Activated T-helper 1 cell treated with Interleukin-2 at 50 U/mL for 16 hours (primary cell): ENCODE data around the gene AGAP1.
"Not testable (repeated sequence)": the region's sequence is repeated elsewhere in the genome, so short reads cannot be mapped to it uniquely, and the experiment has no call there.

Source experiments
- DNase-seq: peaks from one replicate; pipeline ENCODE4 v3.0.0-alpha.2; 2020; ENCODE audit warnings: low read depth

Gene AGAP1

GRCh38 chr2:236045251-236046235 is 551.7 kb downstream of the AGAP1 start:
- DNase-seq, result no peak

DNA sequence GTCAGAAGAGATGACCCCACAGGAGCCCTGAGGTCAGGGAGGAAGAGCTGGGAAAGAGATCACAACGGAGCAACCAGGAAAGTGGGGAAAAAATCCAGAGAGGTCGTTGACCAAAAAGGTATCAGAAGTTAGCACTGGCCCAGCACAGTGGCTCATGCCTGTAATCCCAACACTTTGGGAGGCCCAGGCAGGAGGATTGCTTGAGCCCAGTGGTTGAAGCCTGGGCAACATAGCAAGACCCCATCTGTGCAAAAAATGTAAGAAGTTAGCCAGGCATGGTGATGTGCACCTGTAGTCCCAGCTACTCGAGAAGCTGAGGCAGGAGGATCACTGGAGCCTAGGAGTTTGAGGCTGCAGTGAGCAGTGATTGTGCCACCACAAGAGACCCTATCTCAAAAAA is 552.9 kb downstream of the AGAP1 start:
- DNase-seq, result no peak

GRCh38 chr2:236047176-236047575 is 553.3 kb downstream of the AGAP1 start:
- DNase-seq, result no peak

DNA sequence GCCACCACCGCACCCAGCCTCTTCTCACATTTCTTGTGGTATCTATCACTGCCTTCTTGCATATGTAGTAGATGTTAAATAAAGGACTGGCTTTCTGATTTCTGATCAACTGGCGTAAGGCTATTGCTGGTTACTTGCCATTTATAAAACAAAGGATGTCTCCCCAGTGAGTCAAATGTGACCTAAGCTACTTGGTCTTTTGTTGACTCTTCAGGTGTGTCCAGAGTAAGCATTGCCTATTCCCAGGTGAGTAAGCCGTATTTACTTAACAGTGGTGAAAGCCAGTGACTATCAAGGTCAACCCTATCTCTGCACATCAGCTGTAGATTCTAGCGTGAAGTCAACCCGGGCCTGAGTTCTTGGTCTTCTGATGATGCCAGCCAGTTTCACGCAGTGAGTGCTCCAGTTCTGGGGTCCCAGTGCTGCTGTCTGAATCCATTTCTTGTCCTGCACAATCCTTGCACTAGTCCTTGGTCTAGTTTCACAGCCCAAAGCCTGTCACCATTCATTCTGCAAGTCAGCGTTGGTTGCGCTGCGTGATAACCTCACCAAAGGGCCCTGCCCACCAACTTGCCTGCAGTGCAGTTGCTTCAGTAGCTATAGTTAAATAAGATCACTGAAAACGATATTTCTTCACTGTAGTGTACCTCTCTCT is 554.2 kb downstream of the AGAP1 start:
- no peak for DNase-seq

DNA sequence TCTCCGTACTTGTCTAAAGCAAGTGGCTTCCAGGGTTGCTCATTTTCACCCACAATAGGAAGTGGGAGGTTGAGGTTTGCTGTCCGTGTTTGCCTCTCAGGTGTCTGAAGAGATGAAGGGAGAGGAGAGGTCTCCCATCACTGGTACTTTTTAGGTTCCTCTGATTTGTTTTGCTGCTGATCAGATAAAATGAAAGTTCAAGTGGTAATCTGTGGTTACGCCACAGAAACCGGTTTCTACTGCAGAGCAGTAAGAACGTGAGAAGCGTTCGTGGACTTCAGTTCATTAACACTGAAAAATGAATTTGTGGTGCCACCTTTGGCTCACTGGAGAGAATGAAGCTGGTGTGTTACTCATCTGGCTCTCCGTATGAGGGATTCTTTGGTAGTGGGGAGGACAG is 556.1 kb downstream of the AGAP1 start:
- no peak for DNase-seq

DNA sequence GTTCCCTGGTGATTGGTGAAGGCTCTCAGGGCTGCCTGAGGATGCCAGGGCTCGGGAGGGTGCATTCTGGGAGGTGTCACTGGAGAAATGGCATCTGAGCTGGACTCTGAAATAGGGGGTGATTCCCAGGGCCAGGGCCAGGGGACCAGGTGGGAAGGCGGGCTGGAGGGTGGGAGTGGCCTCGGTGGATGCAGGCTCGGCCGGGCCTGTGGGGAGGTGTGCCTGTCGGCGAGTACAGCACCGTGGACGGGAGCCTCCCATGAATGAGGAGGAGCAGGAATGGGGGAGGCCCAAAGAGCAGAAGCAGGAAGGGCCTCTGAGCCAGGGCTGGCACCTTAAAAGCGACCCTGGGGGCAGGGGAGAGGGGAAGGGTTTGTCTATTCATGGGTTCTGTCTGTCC is 557.5 kb downstream of the AGAP1 start:
- no peak for DNase-seq

- DNase-seq, result no peak
Measured at GRCh38 chr2:236051806-236052205, 558.0 kb downstream of the AGAP1 start.

DNA sequence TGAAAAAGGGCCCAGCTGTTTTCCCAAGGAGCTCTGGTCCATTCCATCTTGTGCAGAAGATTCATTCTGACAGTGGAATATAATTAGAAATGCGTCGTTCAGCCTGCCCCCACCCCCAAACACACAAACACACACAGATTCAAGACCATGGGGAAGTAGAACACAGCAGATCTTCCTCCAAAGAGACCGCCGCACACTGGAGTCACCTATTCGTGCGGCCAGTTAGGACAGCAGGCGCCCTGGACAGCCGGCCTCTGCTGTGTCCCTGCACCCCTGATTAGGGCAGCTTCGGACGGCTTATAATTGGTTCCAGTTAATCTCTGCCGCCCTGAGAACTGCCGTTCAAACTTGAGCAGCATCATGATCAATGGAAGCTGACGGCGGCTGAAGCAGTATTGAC is 558.4 kb downstream of the AGAP1 start:
- DNase-seq, result no peak

DNA sequence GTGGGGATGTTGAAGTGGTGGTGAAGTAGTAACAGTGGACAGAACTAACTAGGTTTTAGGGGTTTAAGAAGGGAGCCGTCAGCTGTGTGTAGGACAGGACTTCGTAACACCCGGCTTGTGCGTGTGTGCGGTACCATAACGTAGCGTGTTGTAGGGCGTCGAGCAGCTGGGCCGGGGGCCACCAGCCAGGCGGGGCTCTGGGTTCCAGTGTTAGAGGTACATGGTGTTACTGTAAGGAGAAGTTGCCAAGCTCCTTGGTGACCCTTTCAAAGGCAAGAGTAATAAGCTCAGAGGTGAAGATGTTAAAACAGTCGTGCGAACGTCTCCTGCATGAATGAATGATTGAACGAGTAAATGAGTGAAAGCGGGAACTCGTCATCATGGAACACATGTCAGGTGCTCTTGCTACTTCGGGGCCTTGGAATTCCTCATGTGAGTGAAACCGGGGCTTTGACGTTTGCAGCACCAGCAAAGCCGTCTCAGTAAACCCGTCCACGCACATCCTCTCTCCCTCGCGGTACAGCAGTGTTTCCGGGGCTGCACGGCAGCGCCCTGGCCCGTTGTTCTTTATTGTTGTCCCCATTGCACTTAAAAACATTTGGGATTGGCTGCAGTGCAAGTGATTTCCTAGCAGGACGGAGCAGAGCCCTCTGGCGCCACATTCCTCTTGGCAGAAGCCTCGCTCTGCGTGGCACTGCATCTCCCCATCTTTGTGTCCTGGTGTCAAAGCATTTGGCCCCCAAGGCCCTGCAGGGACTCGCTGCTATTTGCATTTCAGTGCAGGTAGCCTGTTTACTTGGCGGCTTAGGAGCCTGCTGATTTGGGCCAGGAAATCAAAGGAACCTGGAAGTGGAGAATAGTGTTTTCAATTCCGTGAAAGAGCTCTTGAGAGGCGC is 559.3 kb downstream of the AGAP1 start:
- no peak for DNase-seq

DNA sequence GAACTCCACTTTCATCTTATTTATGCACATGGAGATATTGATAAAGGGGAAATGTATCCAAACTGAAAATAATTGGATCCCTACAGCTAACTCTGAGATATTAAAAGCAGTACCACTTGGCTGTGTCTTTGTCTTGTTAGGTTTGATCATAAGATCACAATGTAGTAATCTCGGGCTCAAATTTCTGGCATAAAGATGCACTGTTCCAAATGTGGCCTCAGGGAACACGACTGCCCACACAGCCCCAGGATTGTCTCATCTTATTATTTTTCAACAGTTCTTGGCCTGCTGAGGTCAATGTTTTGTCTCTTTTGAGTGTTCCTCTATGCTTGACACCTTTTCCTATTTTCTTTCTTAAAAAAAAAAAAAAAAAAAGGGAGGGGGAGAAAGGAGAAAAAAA is 560.3 kb downstream of the AGAP1 start:
- DNase-seq, result no peak

DNA sequence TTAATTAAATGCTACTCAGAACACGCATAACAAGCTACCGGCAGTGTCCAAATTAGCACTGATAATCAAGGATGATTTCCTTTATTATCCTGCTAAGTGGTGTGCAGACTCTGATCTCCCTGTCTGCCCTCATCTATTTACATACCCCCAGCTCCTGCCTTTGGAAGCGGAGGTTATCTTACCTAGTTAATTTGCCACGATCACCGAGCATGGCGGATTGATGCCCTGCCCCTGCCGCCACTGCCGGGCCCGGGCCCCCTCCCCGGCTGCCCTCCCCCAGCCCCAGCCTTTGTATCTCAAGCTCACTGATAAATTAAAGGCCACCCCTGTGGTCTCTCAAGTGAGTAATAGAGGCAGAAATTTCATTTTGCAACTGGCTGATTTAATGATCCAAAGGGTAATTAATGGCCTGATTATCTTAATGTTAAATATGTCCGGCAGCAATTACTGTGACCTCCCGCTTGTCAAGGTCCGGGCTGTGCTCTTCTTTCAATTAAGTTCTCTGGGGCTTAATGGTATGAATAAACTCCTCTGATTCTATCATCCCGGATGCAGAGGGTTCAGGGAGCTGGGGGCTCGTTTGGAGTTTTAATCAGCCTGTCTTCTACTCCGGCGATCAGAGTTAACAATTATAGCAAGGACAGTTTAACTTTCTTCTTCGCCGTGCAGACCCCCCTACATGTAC is 560.9 kb downstream of the AGAP1 start:
- DNase-seq, result no peak

- DNase-seq, result no peak
Measured at GRCh38 chr2:236055471-236055870, 561.6 kb downstream of the AGAP1 start.

GRCh38 chr2:236056141-236056540 is 562.3 kb downstream of the AGAP1 start:
- DNase-seq, result no peak

DNA sequence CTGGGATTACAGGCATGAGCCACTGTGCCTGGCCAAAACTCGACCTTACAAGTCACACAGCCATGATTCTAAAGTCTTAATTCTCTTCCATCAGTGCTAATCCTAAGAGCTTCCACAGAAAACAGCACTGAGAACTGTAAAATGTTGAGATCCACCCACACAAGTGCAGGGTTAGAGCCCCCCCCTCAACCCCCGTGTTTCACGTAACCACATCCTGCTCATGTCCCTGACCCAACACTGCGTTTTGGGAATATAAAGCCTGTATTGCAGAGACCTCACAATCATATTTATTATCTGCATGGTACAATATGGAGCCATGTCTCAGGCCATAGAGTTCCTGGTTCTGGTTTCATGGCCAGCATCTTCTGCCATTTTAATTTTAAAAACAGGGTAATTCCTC is 563.5 kb downstream of the AGAP1 start:
- DNase-seq, result no peak

GRCh38 chr2:236061497-236061896 is 567.7 kb downstream of the AGAP1 start:
- DNase-seq, result no peak

- no peak for DNase-seq
Measured at GRCh38 chr2:236061899-236062298, 568.1 kb downstream of the AGAP1 start.

- not testable (repeated sequence) for DNase-seq
Measured at GRCh38 chr2:236062806-236063205, 569.0 kb downstream of the AGAP1 start.

GRCh38 chr2:236063994-236064393 is 570.2 kb downstream of the AGAP1 start:
- DNase-seq, result no peak

GRCh38 chr2:236065314-236066160 is 571.7 kb downstream of the AGAP1 start:
- DNase-seq, result no peak

- no peak for DNase-seq
Measured at GRCh38 chr2:236070236-236070635, 576.4 kb downstream of the AGAP1 start.

GRCh38 chr2:236073246-236073645 is 579.4 kb downstream of the AGAP1 start:
- no peak for DNase-seq
